ENCODE results near the gene UNC80.

The UNC80 gene

GRCh38 chr2:210028178-210028577, 256.5 kb downstream of the UNC80 start:
- DNase-seq (ENCODE audit: low read depth), result no peak

- DNase-seq (ENCODE audit: low read depth), result no peak
Measured at GRCh38 chr2:210034087-210034683, 262.6 kb downstream of the UNC80 start.

GRCh38 chr2:210035679-210036078, 264.0 kb downstream of the UNC80 start:
- no peak for DNase-seq (ENCODE audit: low read depth)

GRCh38 chr2:210038078-210038477, 266.4 kb downstream of the UNC80 start:
- DNase-seq (ENCODE audit: low read depth), result no peak

- no peak for DNase-seq (ENCODE audit: low read depth)
Measured at GRCh38 chr2:210046851-210047500, 275.3 kb downstream of the UNC80 start.
